ENCODE measurements around the gene SFTPD.

Gene SFTPD

GRCh38 chr10:79944428-79945395 lies 4.2 kb downstream of the SFTPD start:
- DNase-seq, result no peak

- no peak for DNase-seq
Observed at GRCh38 chr10:79943871-79944270, 5.0 kb downstream of the SFTPD start.

GRCh38 chr10:79942261-79943185 lies 6.4 kb downstream of the SFTPD start:
- no peak for DNase-seq

GRCh38 chr10:79941585-79942210 lies 7.2 kb downstream of the SFTPD start:
- DNase-seq, result peak; percentile 5

- DNase-seq, result no peak
Observed at GRCh38 chr10:79941146-79941545, 7.8 kb downstream of the SFTPD start.

GRCh38 chr10:79940431-79940830 lies 8.5 kb downstream of the SFTPD start:
- no peak for DNase-seq

GRCh38 chr10:79939969-79940368 lies 8.9 kb downstream of the SFTPD start:
- no peak for DNase-seq

GRCh38 chr10:79938728-79939406 lies 10.0 kb downstream of the SFTPD start:
- no peak for DNase-seq

- no peak for DNase-seq
Observed at GRCh38 chr10:79937701-79938151, 11.2 kb downstream of the SFTPD start.

GRCh38 chr10:79936625-79937615 lies 12.0 kb downstream of the SFTPD start:
- DNase-seq, result no peak

GRCh38 chr10:79933961-79934360 lies 14.9 kb downstream of the SFTPD start:
- peak; percentile 7 for DNase-seq

- no peak for DNase-seq
Observed at GRCh38 chr10:79932841-79933379, 16.0 kb downstream of the SFTPD start.

GRCh38 chr10:79932307-79932706 lies 16.6 kb downstream of the SFTPD start:
- DNase-seq, result no peak

GRCh38 chr10:79930751-79931150 lies 18.2 kb downstream of the SFTPD start:
- no peak for DNase-seq

- no peak for DNase-seq
Observed at GRCh38 chr10:79930267-79930666, 18.6 kb downstream of the SFTPD start.

GRCh38 chr10:79929409-79929904 lies 19.4 kb downstream of the SFTPD start:
- DNase-seq, result peak; percentile 77

GRCh38 chr10:79928028-79928583 lies 20.8 kb downstream of the SFTPD start:
- DNase-seq, result no peak

- DNase-seq, result no peak
Observed at GRCh38 chr10:79927111-79927828, 21.6 kb downstream of the SFTPD start.

GRCh38 chr10:79926037-79926436 lies 22.9 kb downstream of the SFTPD start:
- no peak for DNase-seq

- no peak for DNase-seq
Observed at GRCh38 chr10:79925614-79926013, 23.3 kb downstream of the SFTPD start.

All from NCI-H146 (cell line).